GM12878 (cell line): ENCODE data around the gene FER1L5. TPM values are rescaled to one million over a fixed set of nuclear protein-coding genes. Genes with fewer than 3 reads are reported as not detected.

Experiments used
- BACH1 ChIP-seq: fragments of 450-650 bp; IDR thresholded peaks from 2 replicates; pipeline ENCODE4 v1.6.1; 2017; ENCODE audit warnings: mild to moderate bottlenecking, borderline replicate concordance
- CHD2 ChIP-seq: IDR thresholded peaks from 2 replicates; pipeline ENCODE4 v1.6.1; 2011; ENCODE audit warnings: low read depth, low read length, improper control_type of control experiment, borderline replicate concordance
- ELK1 ChIP-seq: IDR thresholded peaks from 2 replicates; pipeline ENCODE4 v1.6.1; 2012; ENCODE audit warnings: low read depth, low read length, improper control_type of control experiment
- KLF5 ChIP-seq: fragments of 450-650 bp; IDR thresholded peaks from 2 replicates; pipeline ENCODE4 v1.6.1; 2014; ENCODE audit warnings: mild to moderate bottlenecking; ENCODE audit not compliant: partially characterized antibody
- NFYB ChIP-seq: IDR thresholded peaks from 2 replicates; pipeline ENCODE4 v1.6.1; 2011; ENCODE audit warnings: low read depth, mild to moderate bottlenecking, low read length, improper control_type of control experiment, moderate library complexity; ENCODE audit not compliant: insufficient read depth
- NR2F1 ChIP-seq: fragments of 450-650 bp; conservative IDR thresholded peaks from 2 replicates; pipeline ENCODE4 v1.6.1; 2017; ENCODE audit warnings: mild to moderate bottlenecking
- PML ChIP-seq: IDR thresholded peaks from 2 replicates; pipeline ENCODE4 v1.6.1; 2012; ENCODE audit warnings: low read length, inconsistent platforms
- RAD21 ChIP-seq: IDR thresholded peaks from 2 replicates; pipeline ENCODE4 v1.6.1; 2011; ENCODE audit warnings: mild to moderate bottlenecking, low read depth, low read length, moderate library complexity; ENCODE audit not compliant: insufficient read depth
- SMAD1 ChIP-seq: fragments of 450-650 bp; IDR thresholded peaks from 2 replicates; pipeline ENCODE4 v1.6.1; 2018; ENCODE audit warnings: mild to moderate bottlenecking, low read depth; ENCODE audit not compliant: partially characterized antibody
- ZBTB11 ChIP-seq: fragments of 450-650 bp; formaldehyde crosslinking; IDR thresholded peaks from 2 replicates; pipeline ENCODE4 v1.5.0; 2022; ENCODE audit warnings: mild to moderate bottlenecking, missing genetic modification characterization
- polyA plus RNA-seq, 11 experiments: library from polyadenylated mRNA; depleted of rRNA in 4 of 11; unstranded in 6 of 11; stranded (reverse) in 5 of 11; fragments of >200 nt; fragmentation: Nextera tagmentation in 4 of 11; fragmentation: Illumina TruSeq in 1 of 11; extraction: Ambion mirVana in 4 of 11; extraction: Trizol in 1 of 11; gene quantifications; 1 replicate in 1 of 11; 2 replicates in 10 of 11; pipeline versions ENCODE4 v1.2.1 to v1.2.3, GENCODE V29; 2011 to 2016; ENCODE audit warnings: inconsistent platforms in 2 of 11, missing spikeins in 2 of 11, low read depth in 1 of 11
- total RNA-seq, 4 experiments: library from RNA; depleted of rRNA in 3 of 4; stranded (reverse); fragments of >200 nt in 3 of 4; fragmentation: Illumina TruSeq in 1 of 4; extraction: Trizol in 1 of 4; gene quantifications; 2 replicates each; pipeline versions ENCODE4 v1.2.1 to v1.2.3, GENCODE V29; 2013 to 2021

Gene FER1L5
- total and polyA plus RNA-seq, 10 of the 15 experiments (the other 5 are each of a cell fraction or from before 2014, with no cell fraction given), result not detected

GRCh38 chr2:96739633-96740428, 97.3 kb downstream of the FER1L5 start, which contains the start of gene LMAN2L (continued):
- TF ChIP-seq ELK1, result no peak
- peak; percentile 83 for TF ChIP-seq NFYB
- no peak for TF ChIP-seq SMAD1
- no peak for TF ChIP-seq RAD21
- no peak for TF ChIP-seq ZBTB11
- no peak for TF ChIP-seq KLF5
- 0 out of 2 replicates have a peak, but pooled peaks have one; percentile 16 for TF ChIP-seq NR2F1
- TF ChIP-seq BACH1, result no peak
- TF ChIP-seq PML, result no peak
- peak; percentile 89 for TF ChIP-seq CHD2
- TF ChIP-seq, all 136 proteins: peak for 36
